Cardiac fibroblast (primary cell): ENCODE data around the gene THOP1.

Source experiments
- DNase-seq, 2 donors: peaks; one replicate each; pipeline versions ENCODE4 v3.0.0 to v3.0.0-alpha.2; 2010; ENCODE audit warnings: low read depth in 2 of 2
- H3K4me3 ChIP-seq, 2 donors: replicated peaks in 1 of 2; 1 replicate in 1 of 2; 2 replicates in 1 of 2; pipeline ENCODE4 v1.5.1; 2011; ENCODE audit warnings: low read depth in 2 of 2, low read length in 2 of 2, mild to moderate bottlenecking in 2 of 2, moderate library complexity in 1 of 2
- CTCF ChIP-seq: IDR thresholded peaks from one replicate; pipeline ENCODE4 v1.5.1; 2011; ENCODE audit warnings: low read depth, mild to moderate bottlenecking, low read length, inconsistent platforms

The THOP1 gene

DNA sequence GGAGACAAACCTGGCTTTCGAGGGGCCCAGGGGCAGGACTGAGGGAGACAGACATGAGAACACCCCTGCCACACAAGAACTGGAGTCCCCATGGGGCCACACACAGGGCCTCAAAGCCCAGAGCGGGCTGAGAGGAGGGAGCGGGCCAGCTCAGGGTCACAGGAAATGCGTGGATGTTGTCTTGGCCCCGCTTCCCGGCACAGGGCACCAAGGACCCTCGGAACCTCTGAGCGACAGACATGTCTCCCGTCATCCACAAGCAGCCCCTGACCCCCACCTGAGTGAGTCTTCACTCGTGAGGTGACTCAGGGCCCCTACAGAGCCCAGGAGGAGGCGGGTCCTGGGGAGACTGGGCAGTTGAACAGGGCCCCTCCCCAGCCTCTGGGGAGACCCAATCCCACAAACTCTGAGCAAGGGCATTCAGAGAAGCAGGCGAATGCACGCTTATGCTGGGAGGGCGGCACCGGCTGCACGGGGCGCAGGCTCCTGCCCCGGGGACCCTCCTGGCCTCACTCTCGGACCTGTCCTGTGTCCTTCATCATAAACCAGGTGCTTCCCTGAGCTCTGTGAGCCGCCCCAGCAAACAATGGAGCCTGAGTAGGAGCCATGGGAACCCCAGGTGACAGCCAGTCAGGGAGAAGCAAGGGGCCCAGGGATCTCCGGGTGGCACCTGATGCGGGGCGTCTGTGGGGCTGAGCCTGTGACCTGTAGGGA, 22.4 kb upstream of the THOP1 start:
- DNase-seq, result no peak
- TF ChIP-seq CTCF, result no peak
- H3K4me3 ChIP-seq, result no peak overlapping the region

DNA sequence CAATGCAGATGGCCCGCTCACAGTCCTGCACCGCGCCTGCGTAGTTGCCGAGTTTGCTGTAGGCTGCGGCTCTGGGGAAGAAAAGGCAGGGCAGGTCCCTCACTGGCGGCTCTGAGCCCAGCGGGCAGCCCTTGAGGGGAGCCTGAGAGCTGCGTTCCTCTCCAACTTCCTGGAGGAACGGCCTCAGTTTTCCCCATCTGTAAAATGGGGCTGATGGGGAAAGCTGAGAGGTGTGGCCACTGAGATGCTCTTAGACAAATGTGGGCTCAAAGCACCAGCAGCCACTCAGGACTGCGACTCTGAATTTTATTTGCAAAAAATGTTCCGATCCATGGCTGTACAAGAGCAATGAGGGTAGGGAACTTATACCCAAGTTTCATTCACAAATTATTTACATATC, 21.6 kb upstream of the THOP1 start:
- TF ChIP-seq CTCF, result no peak
- no peak for DNase-seq
- no peak overlapping the region for H3K4me3 ChIP-seq

DNA sequence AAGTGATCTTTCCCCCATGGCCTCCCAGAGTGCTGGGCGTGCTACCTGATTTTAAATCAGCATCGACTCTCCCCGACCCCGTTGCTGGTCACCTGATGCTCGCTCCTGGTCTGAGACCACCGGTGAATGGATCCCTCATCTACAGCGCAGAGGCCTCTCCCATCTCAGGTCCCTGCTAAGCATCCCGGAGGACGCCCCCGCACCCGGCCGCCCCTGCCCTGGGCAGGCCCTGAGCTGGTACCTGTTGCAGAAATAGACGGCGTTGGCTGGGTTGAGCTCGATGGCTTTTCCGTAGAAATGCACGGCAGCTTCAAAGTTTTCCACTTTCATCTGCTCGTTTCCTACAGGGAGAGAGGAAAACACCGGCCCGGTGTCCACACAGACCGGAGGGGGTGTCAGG, 20.4 kb upstream of the THOP1 start:
- no peak for TF ChIP-seq CTCF

GRCh38 chr19:2765376-2765775, 19.9 kb upstream of the THOP1 start:
- no peak for DNase-seq
- no peak overlapping the region for H3K4me3 ChIP-seq
- TF ChIP-seq CTCF, result no peak

More for the DNA sequence above, 20.4 kb upstream of the THOP1 start:
- no peak overlapping the region for H3K4me3 ChIP-seq
- no peak for DNase-seq

GRCh38 chr19:2766594-2767372, 18.5 kb upstream of the THOP1 start:
- DNase-seq, result no peak
- no peak overlapping the region for H3K4me3 ChIP-seq
- no peak for TF ChIP-seq CTCF

DNA sequence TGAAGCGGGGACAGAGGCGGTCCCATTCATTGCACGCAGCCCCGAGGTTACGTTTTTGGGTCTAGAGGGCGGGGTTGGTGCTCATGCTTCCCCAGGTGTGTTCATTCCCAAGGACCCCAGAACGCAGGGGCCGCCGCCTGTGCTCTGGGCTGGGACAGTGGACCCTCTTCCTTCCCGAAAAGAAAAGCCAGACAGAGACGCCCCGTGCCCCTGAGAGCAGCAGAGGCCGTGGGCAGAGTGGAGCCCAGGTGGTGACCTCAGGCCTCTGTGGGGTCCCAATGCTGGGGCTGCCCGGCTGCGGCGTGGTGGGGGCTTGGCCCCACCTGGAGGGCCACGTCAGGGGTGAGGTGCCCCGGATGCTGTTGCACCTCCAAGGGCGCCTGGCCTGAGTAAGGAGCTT, 17.6 kb upstream of the THOP1 start:
- TF ChIP-seq CTCF, result no peak
- H3K4me3 ChIP-seq, result no peak overlapping the region
- no peak for DNase-seq
